GM18498 (cell line): ENCODE data around the gene RNU5D-1.
A peak's percentile ranks its signal among the peaks of the same experiment; 100 is the strongest.
"Not testable (repeated sequence)": the region's sequence is repeated elsewhere in the genome, so short reads cannot be mapped to it uniquely, and the experiment has no call there.

Source experiments
- ATAC-seq: cut with Tn5 transposase; IDR thresholded peaks from one replicate; pipeline ENCODE4 v1.9.1; 2021; ENCODE audit warnings: mild to moderate bottlenecking, moderate library complexity; ENCODE audit not compliant: unreplicated experiment

Gene RNU5D-1

GRCh38 chr1:44730741-44731512, at the start of gene RNU5D-1:
Gene RNU5D-1, minus strand, starts transcription at chr1:44731170.
- ATAC-seq, result peak; percentile 67

- no peak for ATAC-seq
Observed at GRCh38 chr1:44780583-44781121, 49.7 kb upstream of the RNU5D-1 start.

- ATAC-seq, result no peak
Observed at GRCh38 chr1:44778705-44779576, 48.0 kb upstream of the RNU5D-1 start.

GRCh38 chr1:44777969-44778635, 47.1 kb upstream of the RNU5D-1 start:
- ATAC-seq, result no peak

GRCh38 chr1:44777547-44777946, 46.6 kb upstream of the RNU5D-1 start:
- no peak for ATAC-seq

GRCh38 chr1:44776730-44777068, 45.7 kb upstream of the RNU5D-1 start:
- no peak for ATAC-seq

GRCh38 chr1:44775930-44776729, 45.2 kb upstream of the RNU5D-1 start:
- peak; percentile 14 for ATAC-seq

- peak; percentile 77 for ATAC-seq
Observed at GRCh38 chr1:44775078-44775929, 44.3 kb upstream of the RNU5D-1 start, which contains the start of gene RPS8. Gene RPS8, plus strand, starts transcription at chr1:44775540. Its CDS starts 57 bp downstream, at chr1:44775597.

GRCh38 chr1:44766421-44766820, 35.5 kb upstream of the RNU5D-1 start:
- not testable (repeated sequence) for ATAC-seq

- ATAC-seq, result no peak
Observed at GRCh38 chr1:44760876-44761275, 29.9 kb upstream of the RNU5D-1 start.

GRCh38 chr1:44759077-44759476, 28.1 kb upstream of the RNU5D-1 start:
- ATAC-seq, result no peak

- peak; percentile 63 for ATAC-seq
Observed at GRCh38 chr1:44757420-44757819, 26.4 kb upstream of the RNU5D-1 start.

- ATAC-seq, result no peak
Observed at GRCh38 chr1:44747878-44748277, 16.9 kb upstream of the RNU5D-1 start.

- no peak for ATAC-seq
Observed at GRCh38 chr1:44743211-44743610, 12.2 kb upstream of the RNU5D-1 start.

GRCh38 chr1:44740179-44740617, 9.2 kb upstream of the RNU5D-1 start:
- no peak for ATAC-seq

GRCh38 chr1:44739307-44740178, 8.6 kb upstream of the RNU5D-1 start, which contains the start of gene KIF2C:
Gene KIF2C, plus strand, starts transcription at chr1:44739837. Its CDS starts 96 bp downstream, at chr1:44739933.
- peak; percentile 98 for ATAC-seq

- ATAC-seq, result not testable (repeated sequence)
Observed at GRCh38 chr1:44738953-44739306, 8.0 kb upstream of the RNU5D-1 start.

- ATAC-seq, result no peak
Observed at GRCh38 chr1:44735992-44736391, 5.0 kb upstream of the RNU5D-1 start.
